GM12878 (cell line): ENCODE results near the gene CCM2. TPM values are rescaled to one million over a fixed set of nuclear protein-coding genes. Genes with fewer than 3 reads are reported as not detected.
A peak's percentile ranks its signal among the peaks of the same experiment; 100 is the strongest.

Source experiments
- CEBPB ChIP-seq, 2 experiments: fragments of 150-350 bp in 1 of 2; IDR thresholded peaks; 2 replicates each; pipeline ENCODE4 v1.6.1; 2012 to 2014; ENCODE audit warnings: low read depth in 2 of 2, low read length in 2 of 2, borderline replicate concordance in 1 of 2, inconsistent platforms in 1 of 2
- CHD1 ChIP-seq: IDR thresholded peaks from 2 replicates; pipeline ENCODE4 v1.6.1; 2012; ENCODE audit warnings: low read depth, low read length, improper control_type of control experiment
- CREB1 ChIP-seq: IDR thresholded peaks from 2 replicates; pipeline ENCODE4 v1.6.1; 2012; ENCODE audit warnings: low read depth, mild to moderate bottlenecking, inconsistent platforms
- EED ChIP-seq: sonication (generic); IDR thresholded peaks from 2 replicates; pipeline ENCODE4 v1.6.1; 2016; ENCODE audit warnings: antibody characterized with exemption, low read depth
- GABPA ChIP-seq: IDR thresholded peaks from 2 replicates; pipeline ENCODE4 v1.6.1; 2014; ENCODE audit warnings: antibody characterized with exemption, low read depth, mild to moderate bottlenecking, inconsistent platforms
- IRF4 ChIP-seq: IDR thresholded peaks from 2 replicates; pipeline ENCODE4 v1.6.1; 2011; ENCODE audit warnings: low read depth, low read length
- JUNB ChIP-seq: IDR thresholded peaks from 2 replicates; pipeline ENCODE4 v1.6.1; 2016; ENCODE audit warnings: antibody characterized with exemption, mild to moderate bottlenecking
- JUND ChIP-seq: IDR thresholded peaks from 2 replicates; pipeline ENCODE4 v1.6.1; 2012; ENCODE audit warnings: low read depth, mild to moderate bottlenecking, low read length, improper control_type of control experiment, moderate library complexity
- MEF2A ChIP-seq: IDR thresholded peaks from 2 replicates; pipeline ENCODE4 v1.6.1; 2011; ENCODE audit warnings: low read depth, mild to moderate bottlenecking, low read length, moderate library complexity; ENCODE audit not compliant: insufficient read depth
- MEF2B ChIP-seq: fragments of 450-650 bp; IDR thresholded peaks from 2 replicates; pipeline ENCODE4 v1.6.1; 2018; ENCODE audit warnings: mild to moderate bottlenecking, moderate library complexity; ENCODE audit not compliant: partially characterized antibody, poor library complexity, severe bottlenecking
- MYB ChIP-seq: fragments of 150-350 bp; IDR thresholded peaks from 2 replicates; pipeline ENCODE4 v1.6.1; 2014; ENCODE audit warnings: mild to moderate bottlenecking, low read depth, low read length, borderline replicate concordance
- POU2F2 ChIP-seq: IDR thresholded peaks from 3 replicates; pipeline ENCODE4 v1.6.1; 2011; ENCODE audit warnings: low read depth, mild to moderate bottlenecking, low read length, borderline replicate concordance
- RAD21 ChIP-seq: IDR thresholded peaks from 2 replicates; pipeline ENCODE4 v1.6.1; 2011; ENCODE audit warnings: mild to moderate bottlenecking, low read depth, low read length, moderate library complexity; ENCODE audit not compliant: insufficient read depth
- RCOR1 ChIP-seq: conservative IDR thresholded peaks from 2 replicates; pipeline ENCODE4 v1.6.1; 2012; ENCODE audit warnings: low read depth, low read length, improper control_type of control experiment
- RUNX3 ChIP-seq: IDR thresholded peaks from 2 replicates; pipeline ENCODE4 v1.6.1; 2012; ENCODE audit warnings: low read length, inconsistent platforms
- SIX5 ChIP-seq: IDR thresholded peaks from 2 replicates; pipeline ENCODE4 v1.6.1; 2011; ENCODE audit warnings: mild to moderate bottlenecking, low read depth, low read length, moderate library complexity; ENCODE audit not compliant: severe bottlenecking
- SUPT20H ChIP-seq: IDR thresholded peaks from 2 replicates; pipeline ENCODE4 v1.6.1; 2011; ENCODE audit warnings: low read depth, mild to moderate bottlenecking, low read length, moderate library complexity, borderline replicate concordance; ENCODE audit not compliant: control insufficient read depth
- TAF1 ChIP-seq: IDR thresholded peaks from 2 replicates; pipeline ENCODE4 v1.6.1; 2011; ENCODE audit warnings: mild to moderate bottlenecking, low read depth, low read length, borderline replicate concordance
- ZBTB33 ChIP-seq: fragments of 450-650 bp; IDR thresholded peaks from 2 replicates; pipeline ENCODE4 v1.6.1; 2017; ENCODE audit warnings: mild to moderate bottlenecking
- polyA plus RNA-seq, 11 experiments: library from polyadenylated mRNA; depleted of rRNA in 4 of 11; unstranded in 6 of 11; stranded (reverse) in 5 of 11; fragments of >200 nt; fragmentation: Nextera tagmentation in 4 of 11; fragmentation: Illumina TruSeq in 1 of 11; extraction: Ambion mirVana in 4 of 11; extraction: Trizol in 1 of 11; gene quantifications; 1 replicate in 1 of 11; 2 replicates in 10 of 11; pipeline versions ENCODE4 v1.2.1 to v1.2.3, GENCODE V29; 2011 to 2016; ENCODE audit warnings: inconsistent platforms in 2 of 11, missing spikeins in 2 of 11, low read depth in 1 of 11
- total RNA-seq, 4 experiments: library from RNA; depleted of rRNA in 3 of 4; stranded (reverse); fragments of >200 nt in 3 of 4; fragmentation: Illumina TruSeq in 1 of 4; extraction: Trizol in 1 of 4; gene quantifications; 2 replicates each; pipeline versions ENCODE4 v1.2.1 to v1.2.3, GENCODE V29; 2013 to 2021
- TF ChIP-seq, protein P1 (sequence below): fragments of 450-650 bp; IDR thresholded peaks from 2 replicates; pipeline ENCODE4 v1.6.1; 2014; ENCODE audit warnings: mild to moderate bottlenecking
- TF ChIP-seq, protein P2 (sequence below): fragments of 450-650 bp; IDR thresholded peaks from 2 replicates; pipeline ENCODE4 v1.6.1; 2017; ENCODE audit warnings: low read depth, mild to moderate bottlenecking, moderate library complexity
- TF ChIP-seq, protein P3 (sequence below): fragments of 450-650 bp; IDR thresholded peaks from 2 replicates; pipeline ENCODE4 v1.6.1; 2017; ENCODE audit warnings: antibody characterized with exemption, mild to moderate bottlenecking, moderate library complexity
- TF ChIP-seq, protein P4 (sequence below): IDR thresholded peaks from 2 replicates; pipeline ENCODE4 v1.6.1; 2011; ENCODE audit warnings: low read depth, mild to moderate bottlenecking, low read length, moderate library complexity, borderline replicate concordance; ENCODE audit errors: extremely low read depth

CCM2 gene
- total and polyA plus RNA-seq, 10 of the 15 experiments (the other 5 are each of a cell fraction or from before 2014, with no cell fraction given): 1.00 to 82.3 (median 48.7) TPM

DNA sequence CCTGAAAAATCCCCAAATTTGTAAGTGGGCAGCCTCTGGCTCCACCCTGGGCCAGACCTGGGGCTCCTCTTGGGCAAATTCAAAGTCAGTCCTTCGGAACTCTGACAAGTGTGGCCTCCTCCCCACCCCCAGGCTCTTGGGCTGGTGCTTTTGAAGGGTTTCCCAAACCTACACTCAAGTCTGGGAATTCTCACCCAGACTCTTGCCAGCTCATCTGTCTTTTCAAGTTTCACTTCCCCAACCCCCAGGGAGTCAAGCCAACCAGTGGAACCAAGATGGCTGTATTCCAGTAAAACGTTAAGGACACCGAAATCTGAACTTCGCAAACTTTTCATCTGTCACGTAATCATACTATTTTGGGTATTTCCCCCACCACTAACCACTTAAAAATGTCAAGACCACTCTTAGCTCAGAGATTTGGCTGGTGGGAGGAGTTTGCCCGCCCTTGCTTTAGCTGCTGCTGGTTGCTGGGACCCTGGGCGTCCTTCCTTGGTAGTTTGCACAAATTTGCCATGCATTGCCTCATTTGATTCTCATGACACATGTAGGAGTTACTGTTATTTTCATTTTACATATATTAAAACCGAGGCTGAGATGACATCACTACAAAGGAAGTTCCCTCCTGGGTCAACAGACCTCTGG, 19.5 kb upstream of the CCM2 start (continued):
- no peak for TF ChIP-seq SIX5
- TF ChIP-seq IRF4: 0 out of 2 replicates have a peak, but pooled peaks have one; percentile 34
- no peak for TF ChIP-seq JUND
- no peak for TF ChIP-seq TAF1
- TF ChIP-seq RCOR1: 0 out of 2 replicates have a peak, but pooled peaks have one; percentile 50
- TF ChIP-seq MEF2B: peak; percentile 95
- no peak for TF ChIP-seq GABPA
- no peak for TF ChIP-seq ZBTB33
- TF ChIP-seq EED: peak; percentile 98
- no peak for TF ChIP-seq RAD21
- TF ChIP-seq, protein P1, sequence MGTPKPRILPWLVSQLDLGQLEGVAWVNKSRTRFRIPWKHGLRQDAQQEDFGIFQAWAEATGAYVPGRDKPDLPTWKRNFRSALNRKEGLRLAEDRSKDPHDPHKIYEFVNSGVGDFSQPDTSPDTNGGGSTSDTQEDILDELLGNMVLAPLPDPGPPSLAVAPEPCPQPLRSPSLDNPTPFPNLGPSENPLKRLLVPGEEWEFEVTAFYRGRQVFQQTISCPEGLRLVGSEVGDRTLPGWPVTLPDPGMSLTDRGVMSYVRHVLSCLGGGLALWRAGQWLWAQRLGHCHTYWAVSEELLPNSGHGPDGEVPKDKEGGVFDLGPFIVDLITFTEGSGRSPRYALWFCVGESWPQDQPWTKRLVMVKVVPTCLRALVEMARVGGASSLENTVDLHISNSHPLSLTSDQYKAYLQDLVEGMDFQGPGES: no peak
- TF ChIP-seq, protein P2, sequence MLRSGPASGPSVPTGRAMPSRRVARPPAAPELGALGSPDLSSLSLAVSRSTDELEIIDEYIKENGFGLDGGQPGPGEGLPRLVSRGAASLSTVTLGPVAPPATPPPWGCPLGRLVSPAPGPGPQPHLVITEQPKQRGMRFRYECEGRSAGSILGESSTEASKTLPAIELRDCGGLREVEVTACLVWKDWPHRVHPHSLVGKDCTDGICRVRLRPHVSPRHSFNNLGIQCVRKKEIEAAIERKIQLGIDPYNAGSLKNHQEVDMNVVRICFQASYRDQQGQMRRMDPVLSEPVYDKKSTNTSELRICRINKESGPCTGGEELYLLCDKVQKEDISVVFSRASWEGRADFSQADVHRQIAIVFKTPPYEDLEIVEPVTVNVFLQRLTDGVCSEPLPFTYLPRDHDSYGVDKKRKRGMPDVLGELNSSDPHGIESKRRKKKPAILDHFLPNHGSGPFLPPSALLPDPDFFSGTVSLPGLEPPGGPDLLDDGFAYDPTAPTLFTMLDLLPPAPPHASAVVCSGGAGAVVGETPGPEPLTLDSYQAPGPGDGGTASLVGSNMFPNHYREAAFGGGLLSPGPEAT: peak; percentile 97
- TF ChIP-seq POU2F2: peak; percentile 19; the same call in 1 of the 3 replicates
- peak; percentile 66; the same call in 1 of the 2 replicates for TF ChIP-seq MYB
- TF ChIP-seq, protein P3, sequence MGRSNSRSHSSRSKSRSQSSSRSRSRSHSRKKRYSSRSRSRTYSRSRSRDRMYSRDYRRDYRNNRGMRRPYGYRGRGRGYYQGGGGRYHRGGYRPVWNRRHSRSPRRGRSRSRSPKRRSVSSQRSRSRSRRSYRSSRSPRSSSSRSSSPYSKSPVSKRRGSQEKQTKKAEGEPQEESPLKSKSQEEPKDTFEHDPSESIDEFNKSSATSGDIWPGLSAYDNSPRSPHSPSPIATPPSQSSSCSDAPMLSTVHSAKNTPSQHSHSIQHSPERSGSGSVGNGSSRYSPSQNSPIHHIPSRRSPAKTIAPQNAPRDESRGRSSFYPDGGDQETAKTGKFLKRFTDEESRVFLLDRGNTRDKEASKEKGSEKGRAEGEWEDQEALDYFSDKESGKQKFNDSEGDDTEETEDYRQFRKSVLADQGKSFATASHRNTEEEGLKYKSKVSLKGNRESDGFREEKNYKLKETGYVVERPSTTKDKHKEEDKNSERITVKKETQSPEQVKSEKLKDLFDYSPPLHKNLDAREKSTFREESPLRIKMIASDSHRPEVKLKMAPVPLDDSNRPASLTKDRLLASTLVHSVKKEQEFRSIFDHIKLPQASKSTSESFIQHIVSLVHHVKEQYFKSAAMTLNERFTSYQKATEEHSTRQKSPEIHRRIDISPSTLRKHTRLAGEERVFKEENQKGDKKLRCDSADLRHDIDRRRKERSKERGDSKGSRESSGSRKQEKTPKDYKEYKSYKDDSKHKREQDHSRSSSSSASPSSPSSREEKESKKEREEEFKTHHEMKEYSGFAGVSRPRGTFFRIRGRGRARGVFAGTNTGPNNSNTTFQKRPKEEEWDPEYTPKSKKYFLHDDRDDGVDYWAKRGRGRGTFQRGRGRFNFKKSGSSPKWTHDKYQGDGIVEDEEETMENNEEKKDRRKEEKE: no peak
- TF ChIP-seq CEBPB (IDR thresholded peaks at IDR 0.05; ENCODE audit: borderline replicate concordance in 1 of 2, low read depth in 2 of 2, low read length in 2 of 2): peak in 1 of 2 experiments; percentile 65; a peak in 2 of 4 replicates
- no peak for TF ChIP-seq RUNX3
- peak; percentile 90 for TF ChIP-seq MEF2A
- no peak for TF ChIP-seq CHD1
- TF ChIP-seq, protein P4, sequence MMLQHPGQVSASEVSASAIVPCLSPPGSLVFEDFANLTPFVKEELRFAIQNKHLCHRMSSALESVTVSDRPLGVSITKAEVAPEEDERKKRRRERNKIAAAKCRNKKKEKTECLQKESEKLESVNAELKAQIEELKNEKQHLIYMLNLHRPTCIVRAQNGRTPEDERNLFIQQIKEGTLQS: no peak
- no peak for TF ChIP-seq CREB1
- peak; percentile 49 for TF ChIP-seq JUNB
- no peak for TF ChIP-seq SUPT20H
